SJSA1 (cell line): Measurements from ENCODE around the gene SHC4. TPM values are rescaled to one million over a fixed set of nuclear protein-coding genes. Genes with fewer than 3 reads are reported as not detected.
A peak's percentile ranks its signal among the peaks of the same experiment; 100 is the strongest.
"Not testable (repeated sequence)": the region's sequence is repeated elsewhere in the genome, so short reads cannot be mapped to it uniquely, and the experiment has no call there.

ENCODE experiments used
- DNase-seq, 2 experiments: peaks; one replicate each; pipeline ENCODE4 v3.0.0-alpha.2; 2015 to 2020; ENCODE audit warnings: low spot score in 2 of 2, low read depth in 1 of 2
- H3K27ac ChIP-seq: fragments of 250-450 bp; sonication (Bioruptor Pico); 2 replicates; pipeline ENCODE4 v1.5.1; 2020; ENCODE audit warnings: mild to moderate bottlenecking, moderate library complexity
- H3K27me3 ChIP-seq: fragments of 250-450 bp; sonication (Bioruptor Pico); replicated peaks from 2 replicates; pipeline ENCODE4 v1.5.1; 2020; ENCODE audit warnings: mild to moderate bottlenecking, moderate library complexity
- H3K36me3 ChIP-seq: fragments of 250-450 bp; sonication (Bioruptor Pico); 2 replicates; pipeline ENCODE4 v1.5.1; 2020; ENCODE audit warnings: mild to moderate bottlenecking
- H3K4me1 ChIP-seq: fragments of 250-450 bp; sonication (Bioruptor Pico); replicated peaks from 2 replicates; pipeline ENCODE4 v1.6.1; 2021; ENCODE audit warnings: mild to moderate bottlenecking
- H3K4me3 ChIP-seq: fragments of 250-450 bp; sonication (Bioruptor Pico); 2 replicates; pipeline ENCODE4 v1.5.1; 2020; ENCODE audit warnings: mild to moderate bottlenecking
- H3K9me3 ChIP-seq: fragments of 250-450 bp; sonication (Bioruptor Pico); replicated peaks from 2 replicates; pipeline ENCODE4 v1.5.1; 2020; ENCODE audit warnings: mild to moderate bottlenecking
- total RNA-seq: library from RNA; depleted of rRNA; stranded (reverse); fragments of >200 nt; shearing (Covaris generic); gene quantifications from 2 replicates; pipeline ENCODE4 v1.2.3, GENCODE V29; 2014

The SHC4 gene
- total RNA-seq, 1 experiment from 2014 or later = 2.9 TPM

GRCh38 chr15:48796930-48797329, 166.8 kb downstream of the SHC4 start:
- Histone ChIP-seq H3K4me3 (no peak overlapping the region), H3K4me1 (peaks cover 27% of the 10 kb centered on the region), H3K9me3 (no peaks in the 10 kb centered on the region), H3K27ac (peak overlapping the region; percentile 72), H3K27me3 (no peaks in the 10 kb centered on the region), H3K36me3 (peaks cover 33% of the 10 kb centered on the region)
- DNase-seq = peak in 1 of 2 experiments; percentile 71

- Histone ChIP-seq H3K4me1 (peaks cover 27% of the 10 kb centered on the region), H3K4me3 (no peak overlapping the region), H3K36me3 (peaks cover 33% of the 10 kb centered on the region), H3K9me3 (no peaks in the 10 kb centered on the region), H3K27me3 (no peaks in the 10 kb centered on the region), H3K27ac (peak overlapping the region; percentile 72)
- no peak for DNase-seq
These were observed 167.2 kb downstream of the SHC4 start for GRCh38 chr15:48796521-48796920.

- H3K4me3 ChIP-seq = no peak overlapping the region
- DNase-seq = no peak
- H3K27ac ChIP-seq = peak overlapping the region; percentile 72
- no peaks in the 10 kb centered on the region for H3K27me3 ChIP-seq
- H3K9me3 ChIP-seq = no peaks in the 10 kb centered on the region
- H3K36me3 ChIP-seq = peaks cover 39% of the 10 kb centered on the region
- peaks cover 27% of the 10 kb centered on the region for H3K4me1 ChIP-seq
These were observed 167.8 kb downstream of the SHC4 start for GRCh38 chr15:48795901-48796300.

GRCh38 chr15:48794697-48795134, 169.0 kb downstream of the SHC4 start:
- peaks cover 27% of the 10 kb centered on the region for H3K4me1 ChIP-seq
- DNase-seq = peak in 1 of 2 experiments; percentile 62
- no peak overlapping the region for H3K4me3 ChIP-seq
- H3K27ac ChIP-seq = peak overlapping the region; percentile 49
- H3K36me3 ChIP-seq = peaks cover 46% of the 10 kb centered on the region
- no peaks in the 10 kb centered on the region for H3K27me3 ChIP-seq
- no peaks in the 10 kb centered on the region for H3K9me3 ChIP-seq

- no peak overlapping the region for H3K4me3 ChIP-seq
- peaks cover 26% of the 10 kb centered on the region for H3K4me1 ChIP-seq
- H3K9me3 ChIP-seq = no peaks in the 10 kb centered on the region
- no peaks in the 10 kb centered on the region for H3K27me3 ChIP-seq
- H3K27ac ChIP-seq = no peak overlapping the region
- no peak for DNase-seq
- H3K36me3 ChIP-seq = peaks cover 64% of the 10 kb centered on the region
These were observed 171.3 kb downstream of the SHC4 start for GRCh38 chr15:48792408-48792807.

GRCh38 chr15:48790466-48791115, 173.1 kb downstream of the SHC4 start:
- not testable (repeated sequence) for H3K9me3 ChIP-seq, H3K4me3 ChIP-seq, H3K27ac ChIP-seq, H3K4me1 ChIP-seq, DNase-seq, H3K27me3 ChIP-seq
- peaks cover 64% of the 10 kb centered on the region for H3K36me3 ChIP-seq

- Histone ChIP-seq H3K27me3 (no peaks in the 10 kb centered on the region), H3K9me3 (no peaks in the 10 kb centered on the region), H3K27ac (no peak overlapping the region), H3K4me1 (no peaks in the 10 kb centered on the region; the same call in 1 of the 2 replicates), H3K4me3 (no peak overlapping the region), H3K36me3 (peaks cover 77% of the 10 kb centered on the region)
- no peak for DNase-seq
These were observed 178.0 kb downstream of the SHC4 start for GRCh38 chr15:48785712-48786111.

GRCh38 chr15:48785195-48785594, 178.5 kb downstream of the SHC4 start:
- Histone ChIP-seq H3K36me3 (peaks cover 79% of the 10 kb centered on the region), H3K9me3 (no peaks in the 10 kb centered on the region), H3K27ac (no peak overlapping the region), H3K27me3 (no peaks in the 10 kb centered on the region), H3K4me3 (no peak overlapping the region), H3K4me1 (no peaks in the 10 kb centered on the region; the same call in 1 of the 2 replicates)
- no peak for DNase-seq

- DNase-seq = no peak
- Histone ChIP-seq H3K36me3 (peaks cover 81% of the 10 kb centered on the region), H3K27ac (no peak overlapping the region), H3K4me1 (no peaks in the 10 kb centered on the region; the same call in 1 of the 2 replicates), H3K27me3 (no peaks in the 10 kb centered on the region), H3K4me3 (no peak overlapping the region), H3K9me3 (no peaks in the 10 kb centered on the region)
These were observed 179.0 kb downstream of the SHC4 start for GRCh38 chr15:48784756-48785155.

- H3K9me3 ChIP-seq = no peaks in the 10 kb centered on the region
- H3K36me3 ChIP-seq = peaks cover 70% of the 10 kb centered on the region
- no peak for DNase-seq
These were observed 180.8 kb downstream of the SHC4 start for GRCh38 chr15:48782911-48783310.

GRCh38 chr15:48781481-48782081, 182.1 kb downstream of the SHC4 start:
- H3K27me3 ChIP-seq = no peaks in the 10 kb centered on the region
- H3K4me1 ChIP-seq = peaks cover 7% of the 10 kb centered on the region
- no peak overlapping the region for H3K4me3 ChIP-seq
- DNase-seq = no peak
- no peaks in the 10 kb centered on the region for H3K9me3 ChIP-seq
- peaks cover 68% of the 10 kb centered on the region for H3K36me3 ChIP-seq
- no peak overlapping the region for H3K27ac ChIP-seq

More at GRCh38 chr15:48782911-48783310, 180.8 kb downstream of the SHC4 start:
- H3K27me3 ChIP-seq = no peaks in the 10 kb centered on the region
- no peak overlapping the region for H3K4me3 ChIP-seq
- H3K27ac ChIP-seq = no peak overlapping the region
- peaks cover 3% of the 10 kb centered on the region for H3K4me1 ChIP-seq

GRCh38 chr15:48781017-48781416, 182.7 kb downstream of the SHC4 start:
- Histone ChIP-seq H3K27me3 (no peaks in the 10 kb centered on the region), H3K4me1 (peaks cover 7% of the 10 kb centered on the region), H3K27ac (no peak overlapping the region), H3K36me3 (peaks cover 62% of the 10 kb centered on the region), H3K4me3 (no peak overlapping the region), H3K9me3 (no peaks in the 10 kb centered on the region)
- no peak for DNase-seq

GRCh38 chr15:48778331-48778730, 185.4 kb downstream of the SHC4 start:
- peaks cover 15% of the 10 kb centered on the region for H3K4me1 ChIP-seq
- H3K36me3 ChIP-seq = peaks cover 50% of the 10 kb centered on the region
- H3K27me3 ChIP-seq = no peaks in the 10 kb centered on the region
- H3K9me3 ChIP-seq = no peaks in the 10 kb centered on the region
- no peak for DNase-seq
- no peak overlapping the region for H3K4me3 ChIP-seq
- no peak overlapping the region for H3K27ac ChIP-seq

- Histone ChIP-seq H3K27me3 (no peaks in the 10 kb centered on the region), H3K36me3 (peaks cover 45% of the 10 kb centered on the region), H3K27ac (no peak overlapping the region), H3K9me3 (no peaks in the 10 kb centered on the region), H3K4me3 (no peak overlapping the region), H3K4me1 (peaks cover 18% of the 10 kb centered on the region)
- DNase-seq = peak in 1 of 2 experiments; percentile 39
These were observed 185.9 kb downstream of the SHC4 start for GRCh38 chr15:48777645-48778330.
